ENCODE data around the gene MPRIP.

DNA sequence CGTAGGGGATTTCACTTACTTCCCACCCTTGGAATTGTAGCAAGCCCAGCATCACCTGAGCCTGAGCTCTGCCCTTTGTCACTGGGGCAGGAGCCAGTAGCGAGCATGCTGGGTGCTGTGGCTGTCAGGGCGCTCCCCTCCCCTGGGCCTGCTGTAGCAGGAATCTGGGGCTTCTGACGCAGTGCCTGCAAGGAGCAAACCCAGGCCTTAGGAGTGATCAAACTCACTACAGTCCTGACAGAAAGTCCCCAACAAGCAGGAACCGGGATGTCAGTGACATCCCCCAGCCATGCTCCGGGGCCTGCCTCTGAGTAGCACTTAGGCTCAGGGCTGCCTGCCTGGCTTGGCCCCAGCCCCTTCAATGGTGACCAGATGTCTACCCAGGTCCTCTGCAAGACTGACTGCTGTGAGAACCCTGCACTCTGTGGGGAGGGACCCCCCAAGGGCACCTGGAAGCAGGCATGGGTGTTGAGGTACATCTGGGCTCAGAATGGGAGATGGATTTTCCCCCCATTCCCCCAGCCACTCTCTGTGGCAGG, 140.4 kb downstream of the MPRIP start:
- TF ChIP-seq, protein P1, sequence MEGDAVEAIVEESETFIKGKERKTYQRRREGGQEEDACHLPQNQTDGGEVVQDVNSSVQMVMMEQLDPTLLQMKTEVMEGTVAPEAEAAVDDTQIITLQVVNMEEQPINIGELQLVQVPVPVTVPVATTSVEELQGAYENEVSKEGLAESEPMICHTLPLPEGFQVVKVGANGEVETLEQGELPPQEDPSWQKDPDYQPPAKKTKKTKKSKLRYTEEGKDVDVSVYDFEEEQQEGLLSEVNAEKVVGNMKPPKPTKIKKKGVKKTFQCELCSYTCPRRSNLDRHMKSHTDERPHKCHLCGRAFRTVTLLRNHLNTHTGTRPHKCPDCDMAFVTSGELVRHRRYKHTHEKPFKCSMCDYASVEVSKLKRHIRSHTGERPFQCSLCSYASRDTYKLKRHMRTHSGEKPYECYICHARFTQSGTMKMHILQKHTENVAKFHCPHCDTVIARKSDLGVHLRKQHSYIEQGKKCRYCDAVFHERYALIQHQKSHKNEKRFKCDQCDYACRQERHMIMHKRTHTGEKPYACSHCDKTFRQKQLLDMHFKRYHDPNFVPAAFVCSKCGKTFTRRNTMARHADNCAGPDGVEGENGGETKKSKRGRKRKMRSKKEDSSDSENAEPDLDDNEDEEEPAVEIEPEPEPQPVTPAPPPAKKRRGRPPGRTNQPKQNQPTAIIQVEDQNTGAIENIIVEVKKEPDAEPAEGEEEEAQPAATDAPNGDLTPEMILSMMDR (IDR thresholded peaks at IDR 0.05): no peak
- TF ChIP-seq POLR2A (IDR thresholded peaks at IDR 0.05): no peak
